ENCODE results near the gene LCMT2. TPM values are rescaled to one million over a fixed set of nuclear protein-coding genes. Genes with fewer than 3 reads are reported as not detected.

LCMT2 gene
- total and polyA plus RNA-seq, 2 of the 8 experiments (the other 6 are each of a cell fraction or from before 2014, with no cell fraction given): 11.2 to 11.9 TPM

DNA sequence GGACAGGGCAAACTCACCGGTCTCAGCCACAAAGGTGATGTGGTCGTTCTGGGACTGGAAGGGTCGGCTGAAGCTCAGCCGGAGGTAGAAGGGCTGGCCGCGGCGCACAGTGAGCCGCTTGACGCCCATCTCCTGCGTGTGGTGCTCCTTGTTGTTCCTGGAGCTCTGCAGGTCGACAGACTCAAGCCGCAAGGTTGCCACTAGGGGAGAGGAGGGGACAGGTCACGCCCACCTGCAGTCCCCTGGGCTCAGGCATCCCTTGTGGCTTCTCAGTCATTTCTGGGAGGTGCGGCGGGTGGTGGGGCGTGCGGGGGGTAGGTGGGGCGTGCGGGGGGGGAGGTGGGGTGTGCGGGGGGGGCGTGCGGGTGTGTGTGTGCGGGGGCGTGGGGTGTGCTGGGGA, 36.9 kb downstream of the LCMT2 start:
- Histone ChIP-seq H2BK15ac (ENCODE audit: low read length) (no peak overlapping the region), H3K4me1 (replicated peaks in 1 of 4; ENCODE audit: control insufficient read depth in 3 of 4, insufficient read depth in 4 of 4, low read length in 3 of 4) (peaks cover 0 to 11% (median under 1%) of the 10 kb centered on the region in 4 experiments; a peak in 4 of 7 replicates), H3K14ac (ENCODE audit: insufficient read length) (no peak overlapping the region), H3K36me3 (ENCODE audit: control insufficient read depth in 2 of 4, insufficient read depth in 4 of 4, low read length in 3 of 4) (no peaks in the 10 kb centered on the region), H4K91ac (replicated peaks; ENCODE audit: insufficient read length, low read length) (peak overlapping the region; percentile 42), H2BK12ac (ENCODE audit: low read depth, low read length) (no peak overlapping the region), H3K4me2 (ENCODE audit: insufficient read depth in 1 of 2, low read depth in 2 of 2, low read length in 2 of 2) (peak overlapping the region; percentile 41 to 74), H2BK20ac (ENCODE audit: low read length) (no peak overlapping the region), H3K27me3 (replicated peaks in 1 of 4; ENCODE audit: control insufficient read depth in 3 of 4, extremely low read depth in 1 of 4, insufficient read depth in 3 of 4, low read length in 3 of 4) (no peaks in the 10 kb centered on the region; a peak in 2 of 7 replicates), H4K5ac (ENCODE audit: insufficient read length, low read depth, low read length) (peak overlapping the region; percentile 2), H3K9ac (replicated peaks in 1 of 4; ENCODE audit: extremely low read depth in 1 of 4, low read depth in 3 of 4, low read length in 3 of 4) (0 out of 7 replicates have a peak overlapping the region, but pooled peaks of 2 of the 4 experiments have one; percentile 9 to 23), H3K23me2 (ENCODE audit: low read depth, low read length) (no peaks in the 10 kb centered on the region), H3K4me3 (ENCODE audit: extremely low read depth in 1 of 4, insufficient read depth in 2 of 4, low read depth in 3 of 4, low read length in 4 of 4) (peak overlapping the region; percentile 9 to 46 (median 28); a peak in 5 of 8 replicates), H2AK5ac (ENCODE audit: low read depth, low read length) (no peak overlapping the region), H4K20me1 (replicated peaks in 1 of 2; ENCODE audit: control insufficient read depth in 1 of 2, insufficient read depth in 2 of 2, low read length in 2 of 2) (no peaks in the 10 kb centered on the region), H3K56ac (replicated peaks; ENCODE audit: insufficient read length, low read depth, low read length) (no peak overlapping the region), H3K18ac (ENCODE audit: extremely low read depth, low read length) (no peak overlapping the region), H3K27ac (ENCODE audit: low read depth, low read length) (no peak overlapping the region), H2BK120ac (replicated peaks; ENCODE audit: low read depth, low read length) (no peak overlapping the region), H3K9me3 (ENCODE audit: insufficient read depth in 2 of 2, low read depth in 1 of 2, low read length in 1 of 2) (no peaks in the 10 kb centered on the region), H3K79me1 (ENCODE audit: low read depth, low read length) (no peaks in the 10 kb centered on the region), H2BK5ac (ENCODE audit: low read depth, low read length) (0 out of 2 replicates have a peak overlapping the region, but pooled peaks have one; percentile 66), H3K4ac (replicated peaks; ENCODE audit: insufficient read length, low read depth, low read length) (no peak overlapping the region), H2AFZ (ENCODE audit: low read length) (peak overlapping the region; percentile 82), H3K79me2 (ENCODE audit: control insufficient read depth in 1 of 2, insufficient read depth in 2 of 2, low read length in 2 of 2) (no peaks in the 10 kb centered on the region), H3K23ac (ENCODE audit: insufficient read length) (no peak overlapping the region), H4K8ac (ENCODE audit: extremely low read depth, insufficient read depth, low read length) (peak overlapping the region; percentile 65; the same call in 1 of the 2 replicates)
- FAIRE-seq (no peak), DNase-seq (ENCODE audit: low read depth in 1 of 2, low spot score in 2 of 2) (peak; percentile 58 to 62)
- 12% methylated on average over 13 of the region's 24 CpGs; no CpG with 5 or more reads in 1 of the 2 experiments for WGBS, 2 experiments (ENCODE audit: extremely low coverage in 1 of 2, insufficient coverage in 1 of 2, insufficient read length in 1 of 2, insufficient replicate concordance in 2 of 2, low coverage in 1 of 2, low lambda C conversion rate in 2 of 2, missing lambda C conversion rate in 1 of 2)
- POLR2A ChIA-PET (ENCODE audit: partially characterized antibody): interaction anchor here (0.7 to 1.6 kb wide), 4 partner anchors 9 to 129 kb away, joined by 3 to 4 read pairs (median 3); partner anchors contain the start of gene TGM7
- CTCF ChIA-PET (ENCODE audit: partially characterized antibody): interaction anchor here (0.6 to 1.6 kb wide), 10 partner anchors 9 to 105 kb away, joined by 3 to 9 read pairs (median 4); no protein-coding TSS in a partner anchor
- TF ChIP-seq, protein P1, sequence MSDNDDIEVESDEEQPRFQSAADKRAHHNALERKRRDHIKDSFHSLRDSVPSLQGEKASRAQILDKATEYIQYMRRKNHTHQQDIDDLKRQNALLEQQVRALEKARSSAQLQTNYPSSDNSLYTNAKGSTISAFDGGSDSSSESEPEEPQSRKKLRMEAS (IDR thresholded peaks at IDR 0.05): peak; percentile 46; the same call in 1 of the 2 replicates
- TF ChIP-seq RAD21 (IDR thresholded peaks at IDR 0.05 in 1 of 2, conservative IDR thresholded peaks at IDR 0.05 in 1 of 2; ENCODE audit: low read depth in 2 of 2, low read length in 2 of 2) (0 out of 4 replicates have a peak, but pooled peaks of 1 of the 2 experiments have one; percentile 10), CTBP2 (IDR thresholded peaks at IDR 0.05; ENCODE audit: borderline replicate concordance, insufficient read depth, insufficient read length, low read length) (no peak), EZH2 (IDR thresholded peaks at IDR 0.05; ENCODE audit: low read depth, low read length, severe bottlenecking) (no peak), TEAD4 (IDR thresholded peaks at IDR 0.05; ENCODE audit: low read depth, low read length) (no peak), POLR2A (IDR thresholded peaks at IDR 0.05; ENCODE audit: control extremely low read depth in 1 of 2, low read depth in 2 of 2, low read length in 2 of 2) (0 out of 3 replicates have a peak, but pooled peaks of 1 of the 2 experiments have one; percentile 25)
- TF ChIP-seq, protein P2, sequence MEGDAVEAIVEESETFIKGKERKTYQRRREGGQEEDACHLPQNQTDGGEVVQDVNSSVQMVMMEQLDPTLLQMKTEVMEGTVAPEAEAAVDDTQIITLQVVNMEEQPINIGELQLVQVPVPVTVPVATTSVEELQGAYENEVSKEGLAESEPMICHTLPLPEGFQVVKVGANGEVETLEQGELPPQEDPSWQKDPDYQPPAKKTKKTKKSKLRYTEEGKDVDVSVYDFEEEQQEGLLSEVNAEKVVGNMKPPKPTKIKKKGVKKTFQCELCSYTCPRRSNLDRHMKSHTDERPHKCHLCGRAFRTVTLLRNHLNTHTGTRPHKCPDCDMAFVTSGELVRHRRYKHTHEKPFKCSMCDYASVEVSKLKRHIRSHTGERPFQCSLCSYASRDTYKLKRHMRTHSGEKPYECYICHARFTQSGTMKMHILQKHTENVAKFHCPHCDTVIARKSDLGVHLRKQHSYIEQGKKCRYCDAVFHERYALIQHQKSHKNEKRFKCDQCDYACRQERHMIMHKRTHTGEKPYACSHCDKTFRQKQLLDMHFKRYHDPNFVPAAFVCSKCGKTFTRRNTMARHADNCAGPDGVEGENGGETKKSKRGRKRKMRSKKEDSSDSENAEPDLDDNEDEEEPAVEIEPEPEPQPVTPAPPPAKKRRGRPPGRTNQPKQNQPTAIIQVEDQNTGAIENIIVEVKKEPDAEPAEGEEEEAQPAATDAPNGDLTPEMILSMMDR (IDR thresholded peaks at IDR 0.05; ENCODE audit: control extremely low read depth in 1 of 3, insufficient read depth in 1 of 3, low read depth in 1 of 3, low read length in 3 of 3): peak in 2 of 3 experiments; percentile 26 to 38; a peak in 2 of 4 replicates
- TF ChIP-seq, protein P3, sequence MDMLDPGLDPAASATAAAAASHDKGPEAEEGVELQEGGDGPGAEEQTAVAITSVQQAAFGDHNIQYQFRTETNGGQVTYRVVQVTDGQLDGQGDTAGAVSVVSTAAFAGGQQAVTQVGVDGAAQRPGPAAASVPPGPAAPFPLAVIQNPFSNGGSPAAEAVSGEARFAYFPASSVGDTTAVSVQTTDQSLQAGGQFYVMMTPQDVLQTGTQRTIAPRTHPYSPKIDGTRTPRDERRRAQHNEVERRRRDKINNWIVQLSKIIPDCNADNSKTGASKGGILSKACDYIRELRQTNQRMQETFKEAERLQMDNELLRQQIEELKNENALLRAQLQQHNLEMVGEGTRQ (IDR thresholded peaks at IDR 0.05; ENCODE audit: low read length): no peak

Measured in H1 (cell line).